AG09319 (cell line): ENCODE measurements around the gene LAMB4.

Experiments
- DNase-seq: peaks from one replicate; pipeline ENCODE4 v3.0.0-alpha.2; 2010; ENCODE audit warnings: low read depth; ENCODE audit errors: extremely low read depth
- CTCF ChIP-seq: IDR thresholded peaks from 2 replicates; pipeline ENCODE4 v1.5.1; 2011; ENCODE audit warnings: low read depth, mild to moderate bottlenecking, inconsistent platforms, low read length, moderate library complexity

LAMB4 gene

GRCh38 chr7:108108131-108108530 is 22.0 kb downstream of the LAMB4 start:
- DNase-seq, result no peak
- no peak for TF ChIP-seq CTCF

GRCh38 chr7:108104324-108104723 is 25.8 kb downstream of the LAMB4 start:
- DNase-seq, result no peak
- no peak for TF ChIP-seq CTCF

- no peak for TF ChIP-seq CTCF
- no peak for DNase-seq
Measured at GRCh38 chr7:108103558-108104298, 26.4 kb downstream of the LAMB4 start.

GRCh38 chr7:108102671-108103312 is 27.4 kb downstream of the LAMB4 start:
- DNase-seq, result no peak
- TF ChIP-seq CTCF, result no peak

GRCh38 chr7:108101759-108102158 is 28.4 kb downstream of the LAMB4 start:
- DNase-seq, result no peak
- TF ChIP-seq CTCF, result no peak

GRCh38 chr7:108099713-108100112 is 30.4 kb downstream of the LAMB4 start:
- no peak for DNase-seq
- TF ChIP-seq CTCF, result no peak

GRCh38 chr7:108097703-108098102 is 32.5 kb downstream of the LAMB4 start:
- DNase-seq, result no peak
- no peak; the same call in none of the 2 replicates for TF ChIP-seq CTCF
